WI38 (cell line): ENCODE data around the gene ACAD11.

Experiments
- H3K4me3 ChIP-seq: 2 replicates; pipeline ENCODE4 v1.5.1; 2011; ENCODE audit warnings: low read depth, mild to moderate bottlenecking, control low read depth, low read length
- TF ChIP-seq, protein P1 (sequence below): IDR thresholded peaks from 2 replicates; pipeline ENCODE4 v1.5.1; 2012; ENCODE audit warnings: low read depth, mild to moderate bottlenecking, control low read depth, low read length

ACAD11 gene

DNA sequence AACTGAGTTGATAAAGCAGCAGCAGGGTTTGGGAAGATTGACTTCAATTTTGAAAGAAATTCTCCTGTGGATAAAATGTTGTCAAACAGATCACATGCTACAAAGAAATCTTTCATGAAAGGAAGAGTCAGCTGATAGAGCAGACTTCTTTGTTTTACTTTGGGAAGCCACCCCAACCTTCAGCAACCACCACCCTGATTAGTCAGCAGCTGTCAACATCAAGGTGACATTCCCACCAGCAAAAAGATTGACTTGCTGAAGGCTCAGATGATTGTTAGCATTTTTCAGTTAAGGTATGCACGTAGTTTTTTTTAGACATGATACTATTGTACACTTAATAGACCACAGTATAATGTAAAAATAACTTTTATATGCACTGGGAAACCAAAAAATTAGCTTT is 150.1 kb downstream of the ACAD11 start:
- TF ChIP-seq, protein P1, sequence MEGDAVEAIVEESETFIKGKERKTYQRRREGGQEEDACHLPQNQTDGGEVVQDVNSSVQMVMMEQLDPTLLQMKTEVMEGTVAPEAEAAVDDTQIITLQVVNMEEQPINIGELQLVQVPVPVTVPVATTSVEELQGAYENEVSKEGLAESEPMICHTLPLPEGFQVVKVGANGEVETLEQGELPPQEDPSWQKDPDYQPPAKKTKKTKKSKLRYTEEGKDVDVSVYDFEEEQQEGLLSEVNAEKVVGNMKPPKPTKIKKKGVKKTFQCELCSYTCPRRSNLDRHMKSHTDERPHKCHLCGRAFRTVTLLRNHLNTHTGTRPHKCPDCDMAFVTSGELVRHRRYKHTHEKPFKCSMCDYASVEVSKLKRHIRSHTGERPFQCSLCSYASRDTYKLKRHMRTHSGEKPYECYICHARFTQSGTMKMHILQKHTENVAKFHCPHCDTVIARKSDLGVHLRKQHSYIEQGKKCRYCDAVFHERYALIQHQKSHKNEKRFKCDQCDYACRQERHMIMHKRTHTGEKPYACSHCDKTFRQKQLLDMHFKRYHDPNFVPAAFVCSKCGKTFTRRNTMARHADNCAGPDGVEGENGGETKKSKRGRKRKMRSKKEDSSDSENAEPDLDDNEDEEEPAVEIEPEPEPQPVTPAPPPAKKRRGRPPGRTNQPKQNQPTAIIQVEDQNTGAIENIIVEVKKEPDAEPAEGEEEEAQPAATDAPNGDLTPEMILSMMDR = no peak
- H3K4me3 ChIP-seq = no peak overlapping the region

DNA sequence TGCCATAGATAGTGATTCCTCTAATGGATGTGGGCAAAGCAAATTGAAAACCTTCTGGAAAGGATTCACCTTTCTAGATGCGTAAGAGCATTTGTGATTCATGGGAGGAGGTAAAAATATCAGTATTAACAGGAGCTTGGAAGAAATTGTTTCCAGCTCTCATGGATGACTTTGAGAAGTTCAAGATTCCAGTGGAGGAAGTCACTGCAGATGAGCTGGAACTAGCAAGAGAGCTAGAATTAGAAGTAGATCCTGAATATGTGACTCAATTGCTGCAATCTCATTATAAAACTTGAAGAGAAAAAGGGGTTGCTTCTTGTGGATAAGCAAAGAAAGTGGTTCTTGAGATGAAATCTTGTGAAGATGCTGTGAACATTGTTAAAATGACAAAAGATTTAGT is 150.5 kb downstream of the ACAD11 start:
- H3K4me3 ChIP-seq = no peak overlapping the region
- TF ChIP-seq, protein P1 = no peak
